PC-3 (cell line): ENCODE data around the gene AXIN2. TPM values are rescaled to one million over a fixed set of nuclear protein-coding genes. Genes with fewer than 3 reads are reported as not detected.

Source experiments
- ATAC-seq: fragments of 200-7000 bp; cut with Tn5 transposase; 2 replicates; pipeline ENCODE4 v1.9.1; 2020; ENCODE audit warnings: mild to moderate bottlenecking, moderate library complexity
- BruUV-seq: library from RNA; stranded (reverse); fragments of 400-500 nt; replicated peaks from 2 replicates; lab custom pipeline; 2021; lab: Mats Ljungman, UMichigan
- CTCF ChIA-PET: fragments of 300-600 bp; sonication (Branson Sonifier 250); formaldehyde crosslinking; loops from one replicate; lab custom pipeline; 2022; ENCODE audit warnings: antibody characterized with exemption; lab: Charles Lee
- POLR2A ChIA-PET: fragments of 300-600 bp; sonication (Branson Sonifier 250); formaldehyde crosslinking; loops from one replicate; lab custom pipeline; 2022; ENCODE audit warnings: antibody characterized with exemption; ENCODE audit not compliant: unreplicated experiment; lab: Charles Lee
- DNase-seq: peaks from one replicate; pipeline ENCODE4 v3.0.0-alpha.2; 2015
- H2AFZ ChIP-seq: fragments of 300-600 bp; sonication (generic); 2 replicates; pipeline ENCODE4 v1.6.0; 2016; ENCODE audit warnings: antibody characterized with exemption, low read length
- H3F3A ChIP-seq: fragments of 300-600 bp; sonication (generic); one replicate; pipeline ENCODE4 v1.6.0; 2017; ENCODE audit warnings: antibody characterized with exemption, low read length, control low read depth, mild to moderate bottlenecking; ENCODE audit not compliant: unreplicated experiment
- H3K27ac ChIP-seq: fragments of 300-600 bp; sonication (generic); 2 replicates; pipeline ENCODE4 v1.5.1; 2016; ENCODE audit warnings: mild to moderate bottlenecking, low read length
- H3K27me3 ChIP-seq: fragments of 300-600 bp; sonication (generic); 2 replicates; pipeline ENCODE4 v1.6.1; 2016; ENCODE audit warnings: low read length, mixed read lengths
- H3K36me3 ChIP-seq: fragments of 300-600 bp; sonication (generic); 2 replicates; pipeline ENCODE4 v1.6.1; 2016; ENCODE audit warnings: low read depth, mixed run types, low read length, mixed read lengths
- H3K4me1 ChIP-seq: fragments of 300-600 bp; sonication (generic); 2 replicates; pipeline ENCODE4 v1.5.1; 2016; ENCODE audit warnings: low read length; ENCODE audit not compliant: insufficient read depth
- H3K4me2 ChIP-seq: fragments of 300-600 bp; sonication (generic); 2 replicates; pipeline ENCODE4 v1.6.0; 2016; ENCODE audit warnings: low read length
- H3K4me3 ChIP-seq: fragments of 300-600 bp; sonication (generic); 2 replicates; pipeline ENCODE4 v1.5.1; 2016; ENCODE audit warnings: mild to moderate bottlenecking, low read length, mixed read lengths
- H3K79me2 ChIP-seq: fragments of 300-600 bp; sonication (generic); 2 replicates; pipeline ENCODE4 v1.6.1; 2017; ENCODE audit warnings: low read length, mixed read lengths
- H3K9ac ChIP-seq: fragments of 300-600 bp; sonication (generic); 2 replicates; pipeline ENCODE4 v1.6.0; 2016; ENCODE audit warnings: mild to moderate bottlenecking, low read length
- H3K9me2 ChIP-seq: fragments of 300-600 bp; sonication (generic); replicated peaks from 2 replicates; pipeline ENCODE4 v1.6.1; 2016; ENCODE audit warnings: mixed run types, low read length, mixed read lengths
- H3K9me3 ChIP-seq: fragments of 300-600 bp; sonication (generic); 2 replicates; pipeline ENCODE4 v1.6.1; 2016; ENCODE audit warnings: low read length, mixed read lengths
- H4K20me1 ChIP-seq: fragments of 300-600 bp; sonication (generic); 2 replicates; pipeline ENCODE4 v1.6.1; 2016; ENCODE audit warnings: low read length, mixed read lengths
- CTCF ChIP-seq: fragments of 300-600 bp; sonication (generic); conservative IDR thresholded peaks from 2 replicates; pipeline ENCODE4 v1.5.1; 2017; ENCODE audit warnings: antibody characterized with exemption, low read depth, mild to moderate bottlenecking, low read length
- EZH2 ChIP-seq: fragments of 300-600 bp; sonication (generic); IDR thresholded peaks from one replicate; pipeline ENCODE4 v1.6.1; 2017; ENCODE audit warnings: antibody characterized with exemption, mild to moderate bottlenecking, low read length; ENCODE audit not compliant: unreplicated experiment
- EZH2phosphoT487 ChIP-seq: fragments of 300-600 bp; sonication (generic); IDR thresholded peaks from 2 replicates; pipeline ENCODE4 v1.6.1; 2018; ENCODE audit warnings: mild to moderate bottlenecking, antibody characterized with exemption, low read length, borderline replicate concordance
- intact Hi-C: fragments of 100-400 bp; cut with micrococcal nuclease; formaldehyde crosslinking; loops from 2 replicates; pipeline ENCODE4 v1.9.0; 2023
- total RNA-seq: library from RNA; depleted of rRNA; stranded (reverse); fragments of >200 nt; gene quantifications from 2 replicates; pipeline ENCODE4 v1.2.3, GENCODE V29; 2014

Gene AXIN2
- total RNA-seq, 1 experiment from 2014 or later = 2.0 TPM

GRCh38 chr17:65553009-65553645 is 8.3 kb downstream of the AXIN2 start:
- no peak overlapping the region for H3K9ac ChIP-seq
- peaks cover 6% of the 10 kb centered on the region; the same call in 1 of the 2 replicates for H4K20me1 ChIP-seq
- no peak overlapping the region for H3K27ac ChIP-seq
- no peak overlapping the region for H2AFZ ChIP-seq
- no peaks in the 10 kb centered on the region for H3K79me2 ChIP-seq
- intact Hi-C loops = no loop called here
- ATAC-seq = no peak
- H3K4me1 ChIP-seq = no peaks in the 10 kb centered on the region
- CTCF ChIA-PET = interaction anchor here (0.6 to 0.7 kb wide), 2 partner anchors 135 to 262 kb away, joined by 3 to 4 read pairs; no protein-coding TSS in a partner anchor
- no peaks in the 10 kb centered on the region for H3K9me2 ChIP-seq
- no peak for DNase-seq
- H3K4me2 ChIP-seq = no peak overlapping the region
- TF ChIP-seq CTCF (no peak), EZH2phosphoT487 (no peak), EZH2 (no peak)
- no peaks in the 10 kb centered on the region for H3F3A ChIP-seq
- H3K36me3 ChIP-seq = no peaks in the 10 kb centered on the region
- no peaks in the 10 kb centered on the region for H3K9me3 ChIP-seq
- no peaks in the 10 kb centered on the region for H3K27me3 ChIP-seq
- POLR2A ChIA-PET = no interaction called here
- BruUV-seq = no TSS peak
- H3K4me3 ChIP-seq = no peak overlapping the region

- H3K27ac ChIP-seq = no peak overlapping the region
- H2AFZ ChIP-seq = no peak overlapping the region
- H3K4me1 ChIP-seq = no peaks in the 10 kb centered on the region
- no peak overlapping the region for H3K4me3 ChIP-seq
- no peaks in the 10 kb centered on the region for H3K9me3 ChIP-seq
- H3K27me3 ChIP-seq = no peaks in the 10 kb centered on the region
- no peak overlapping the region for H3K9ac ChIP-seq
- no peaks in the 10 kb centered on the region for H3F3A ChIP-seq
- TF ChIP-seq EZH2 = no peak
- TF ChIP-seq EZH2phosphoT487 = no peak
- TF ChIP-seq CTCF = no peak
- POLR2A ChIA-PET = no interaction called here
- H3K9me2 ChIP-seq = no peaks in the 10 kb centered on the region
- DNase-seq (no peak), ATAC-seq (no peak)
- BruUV-seq = no TSS peak
- H3K36me3 ChIP-seq = no peaks in the 10 kb centered on the region
- peaks cover 6% of the 10 kb centered on the region; the same call in 1 of the 2 replicates for H4K20me1 ChIP-seq
- intact Hi-C loops = no loop called here
- H3K4me2 ChIP-seq = no peak overlapping the region
- no peaks in the 10 kb centered on the region for H3K79me2 ChIP-seq
- CTCF ChIA-PET = interaction anchor here (0.6 to 0.7 kb wide), 2 partner anchors 134 to 261 kb away, joined by 3 to 4 read pairs; no protein-coding TSS in a partner anchor
These were observed 9.2 kb downstream of the AXIN2 start for GRCh38 chr17:65552214-65552613.

- Histone ChIP-seq H3F3A (no peaks in the 10 kb centered on the region), H3K4me1 (no peaks in the 10 kb centered on the region), H4K20me1 (no peaks in the 10 kb centered on the region), H3K9me2 (no peaks in the 10 kb centered on the region), H3K4me3 (no peak overlapping the region), H3K9ac (no peak overlapping the region), H3K79me2 (no peaks in the 10 kb centered on the region), H3K27me3 (no peaks in the 10 kb centered on the region), H3K9me3 (no peaks in the 10 kb centered on the region), H3K36me3 (no peaks in the 10 kb centered on the region), H3K27ac (no peak overlapping the region), H2AFZ (no peak overlapping the region), H3K4me2 (no peak overlapping the region)
- ATAC-seq = no peak
- DNase-seq = no peak
- intact Hi-C loops = no loop called here
- BruUV-seq = no TSS peak
- TF ChIP-seq EZH2phosphoT487 = no peak
- TF ChIP-seq EZH2 = no peak
- TF ChIP-seq CTCF = no peak
- POLR2A ChIA-PET = no interaction called here
- CTCF ChIA-PET = no interaction called here
These were observed 10.0 kb downstream of the AXIN2 start for GRCh38 chr17:65551267-65552040.
